Activated CD4-positive, alpha-beta T cell treated with anti-CD3 and anti-CD28 coated beads for 36 hours (primary cell): ENCODE measurements around the gene PIGM. TPM values are rescaled to one million over a fixed set of nuclear protein-coding genes. Genes with fewer than 3 reads are reported as not detected.
"Not testable (repeated sequence)": the region's sequence is repeated elsewhere in the genome, so short reads cannot be mapped to it uniquely, and the experiment has no call there.

Experiments
- ATAC-seq: fragments of 200-7000 bp; cut with Tn5 transposase; one replicate; pipeline ENCODE4 v1.10.0; 2021; ENCODE audit warnings: mild to moderate bottlenecking, moderate library complexity
- CTCF ChIA-PET: fragments of 350-600 bp; sonication (Branson Sonifier 250); formaldehyde crosslinking; loops from one replicate; lab custom pipeline; 2021; ENCODE audit warnings: antibody characterized with exemption; lab: Charles Lee
- POLR2A ChIA-PET: fragments of 350-600 bp; sonication (Branson Sonifier 250); formaldehyde crosslinking; loops from one replicate; lab custom pipeline; 2021; ENCODE audit warnings: antibody characterized with exemption, inconsistent platforms; lab: Charles Lee
- DNase-seq: peaks from one replicate; pipeline ENCODE4 v3.0.0-alpha.2; 2020
- H3K27ac Mint-ChIP-seq: one replicate; pipeline ENCODE4 v1.8.0; 2021; ENCODE audit warnings: mixed read lengths
- H3K27me3 Mint-ChIP-seq: one replicate; pipeline ENCODE4 v1.8.0; 2021; ENCODE audit warnings: mixed read lengths
- H3K36me3 Mint-ChIP-seq: one replicate; pipeline ENCODE4 v1.8.0; 2021; ENCODE audit warnings: low read depth, mixed read lengths
- H3K4me1 Mint-ChIP-seq: one replicate; pipeline ENCODE4 v1.8.0; 2021; ENCODE audit warnings: mixed read lengths
- H3K4me3 Mint-ChIP-seq: one replicate; pipeline ENCODE4 v1.8.0; 2021; ENCODE audit warnings: mild to moderate bottlenecking, moderate library complexity, mixed read lengths
- H3K9me3 Mint-ChIP-seq: one replicate; pipeline ENCODE4 v1.8.0; 2021; ENCODE audit warnings: low read depth, mixed read lengths
- intact Hi-C, 2 experiments: fragments of 100-400 bp; cut with DNase I in 1 of 2; cut with micrococcal nuclease in 1 of 2; formaldehyde crosslinking; loops; one replicate each; pipeline versions ENCODE4 v1.14.2 to v1.15.1; 2022 to 2024; cut with DNase I, micrococcal nuclease
- total RNA-seq, 2 experiments: library from RNA; stranded (reverse); gene quantifications; one replicate each; pipeline ENCODE4 v1.2.3, GENCODE V29; 2021

Gene PIGM
- total RNA-seq, 2 experiments from 2014 or later = 4.3 to 4.7 TPM

- no peak overlapping the region for H3K4me3 Mint-ChIP-seq
- intact Hi-C loops = no loop called here
- H3K4me1 Mint-ChIP-seq = no peaks in the 10 kb centered on the region
- no peak overlapping the region for H3K27ac Mint-ChIP-seq
- H3K27me3 Mint-ChIP-seq = no peaks in the 10 kb centered on the region
- ChIA-PET POLR2A (no interaction called here), CTCF (interaction anchor here (1.4 to 38.5 kb wide), 2 partner anchors 17 to 55 kb away, joined by 3 to 636 read pairs; partner anchors contain the start of genes KCNJ10 and KCNJ9)
- DNase-seq (no peak), ATAC-seq (no peak)
- no peaks in the 10 kb centered on the region for H3K36me3 Mint-ChIP-seq
- H3K9me3 Mint-ChIP-seq = no peaks in the 10 kb centered on the region
Measured at GRCh38 chr1:160061369-160062229, 29.8 kb upstream of the PIGM start.

DNA sequence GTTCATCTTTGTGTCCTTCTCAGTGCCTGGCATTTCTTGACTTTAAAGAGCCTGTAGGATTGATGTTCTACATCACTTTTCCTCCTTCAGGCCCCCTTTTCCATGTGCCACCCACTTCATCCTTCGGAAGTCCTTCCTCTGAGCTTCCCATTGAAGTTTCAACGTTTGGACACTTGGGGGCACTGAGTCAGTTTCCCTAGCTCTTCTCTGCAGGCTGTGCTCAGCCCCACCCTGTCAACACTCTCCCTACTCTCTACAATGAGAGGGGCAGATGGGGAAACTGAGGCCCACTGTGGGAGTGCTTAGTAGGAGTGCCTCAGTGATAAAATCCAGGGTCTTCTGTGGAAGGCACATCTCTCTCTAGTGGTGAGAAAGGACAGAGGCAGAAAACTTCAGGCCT, 26.3 kb upstream of the PIGM start:
- ChIA-PET CTCF (interaction anchor here (1.4 to 38.5 kb wide), 2 partner anchors 12 to 20 kb away, joined by 7 to 636 read pairs; partner anchors contain the start of genes KCNJ10 and KCNJ9), POLR2A (no interaction called here)
- H3K36me3 Mint-ChIP-seq = no peaks in the 10 kb centered on the region
- H3K4me1 Mint-ChIP-seq = no peaks in the 10 kb centered on the region
- DNase-seq (no peak), ATAC-seq (no peak)
- peaks cover 5% of the 10 kb centered on the region for H3K27me3 Mint-ChIP-seq
- H3K27ac Mint-ChIP-seq = no peak overlapping the region
- intact Hi-C loops = no loop called here
- H3K9me3 Mint-ChIP-seq = no peaks in the 10 kb centered on the region
- no peak overlapping the region for H3K4me3 Mint-ChIP-seq

GRCh38 chr1:160056648-160057169, 24.9 kb upstream of the PIGM start:
- intact Hi-C loops = no loop called here
- Mint-ChIP-seq H3K9me3 (no peaks in the 10 kb centered on the region), H3K4me1 (no peaks in the 10 kb centered on the region), H3K27me3 (peaks cover 10% of the 10 kb centered on the region), H3K36me3 (no peaks in the 10 kb centered on the region), H3K27ac (no peak overlapping the region), H3K4me3 (no peak overlapping the region)
- ChIA-PET CTCF (interaction anchor here (0.6 to 38.5 kb wide), 3 partner anchors 10 to 27 kb away, joined by 3 to 636 read pairs (median 7); partner anchors contain the start of genes KCNJ10 and KCNJ9), POLR2A (no interaction called here)
- DNase-seq (no peak), ATAC-seq (peak; percentile 58)

GRCh38 chr1:160053548-160054365, 22.0 kb upstream of the PIGM start:
- Mint-ChIP-seq H3K36me3 (no peaks in the 10 kb centered on the region), H3K4me1 (no peaks in the 10 kb centered on the region), H3K27me3 (peaks cover 14% of the 10 kb centered on the region), H3K9me3 (no peaks in the 10 kb centered on the region), H3K27ac (no peak overlapping the region), H3K4me3 (no peak overlapping the region)
- ChIA-PET CTCF (interaction anchor here (2.7 to 38.5 kb wide), 2 partner anchors 8 to 25 kb away, joined by 12 to 636 read pairs; partner anchors contain the start of genes KCNJ10 and KCNJ9), POLR2A (interaction anchor here (0.6 kb wide), 2 partner anchors 20 to 216 kb away, joined by 4 to 10 read pairs; no protein-coding TSS in a partner anchor)
- no peak for DNase-seq
- ATAC-seq = no peak
- intact Hi-C loops = no loop called here

- DNase-seq (no peak), ATAC-seq (no peak)
- Mint-ChIP-seq H3K4me1 (no peaks in the 10 kb centered on the region), H3K4me3 (no peak overlapping the region), H3K9me3 (no peaks in the 10 kb centered on the region), H3K27ac (no peak overlapping the region), H3K36me3 (no peaks in the 10 kb centered on the region), H3K27me3 (peaks cover 16% of the 10 kb centered on the region)
- POLR2A ChIA-PET = no interaction called here
- CTCF ChIA-PET = interaction anchor here (38.5 kb wide), 1 partner anchor 26 kb away, joined by 636 read pairs; the partner anchor contains the start of genes KCNJ10 and KCNJ9
- intact Hi-C loops = no loop called here
Measured at GRCh38 chr1:160052936-160053335, 21.1 kb upstream of the PIGM start.

DNA sequence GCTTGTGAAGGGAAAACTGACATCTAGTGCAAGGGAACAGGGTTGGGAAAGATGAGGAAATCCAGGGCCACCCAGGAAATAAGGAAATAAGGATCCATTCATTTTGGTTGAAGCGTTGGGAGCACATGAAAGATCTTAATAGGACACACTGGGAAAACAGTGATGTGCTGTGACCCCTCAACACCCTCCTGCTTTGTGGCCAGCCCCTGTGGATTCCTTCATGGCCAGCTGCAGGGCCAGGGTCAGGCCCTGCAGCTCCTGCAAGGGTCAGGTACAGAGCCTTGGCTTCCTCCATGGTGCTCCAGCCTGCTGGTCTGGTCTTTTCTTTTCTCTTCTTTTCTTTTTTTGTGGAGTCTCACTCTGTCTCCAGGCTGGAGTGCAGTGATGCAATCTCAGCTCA, 18.8 kb upstream of the PIGM start:
- peaks cover 12% of the 10 kb centered on the region for H3K4me1 Mint-ChIP-seq
- POLR2A ChIA-PET = no interaction called here
- H3K27ac Mint-ChIP-seq = no peak overlapping the region
- no peaks in the 10 kb centered on the region for H3K36me3 Mint-ChIP-seq
- H3K9me3 Mint-ChIP-seq = no peaks in the 10 kb centered on the region
- CTCF ChIA-PET = interaction anchor here (0.7 to 38.5 kb wide), 4 partner anchors 9 to 121 kb away, joined by 3 to 636 read pairs (median 3); partner anchors contain the start of genes KCNJ10 and KCNJ9
- intact Hi-C loops = no loop called here
- DNase-seq = no peak
- ATAC-seq = no peak
- H3K4me3 Mint-ChIP-seq = no peak overlapping the region
- peaks cover 18% of the 10 kb centered on the region for H3K27me3 Mint-ChIP-seq

DNA sequence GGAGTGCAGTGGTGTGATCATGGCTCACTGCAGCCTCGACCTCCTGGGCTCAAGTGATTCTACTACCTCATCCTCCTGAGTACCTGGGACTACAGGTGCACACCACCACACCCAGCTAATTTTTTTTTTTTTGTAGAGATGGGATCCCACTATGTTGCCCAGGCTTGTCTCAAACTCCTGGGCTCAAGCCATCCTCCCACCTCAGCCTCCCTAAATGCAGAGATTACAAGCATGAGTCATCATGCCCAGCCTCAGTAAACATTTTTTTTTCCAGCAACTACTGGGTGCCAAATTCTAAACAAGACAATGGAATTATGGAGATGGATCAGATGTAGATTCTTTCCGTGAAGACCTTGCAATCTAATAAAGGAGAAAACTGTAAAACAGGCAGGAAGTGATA, 18.4 kb upstream of the PIGM start:
- DNase-seq, H3K36me3 Mint-ChIP-seq, H3K27ac Mint-ChIP-seq, ATAC-seq, POLR2A ChIA-PET, H3K9me3 Mint-ChIP-seq, H3K4me3 Mint-ChIP-seq, intact Hi-C loops: not testable (repeated sequence)
- Mint-ChIP-seq H3K27me3 (peaks cover 18% of the 10 kb centered on the region), H3K4me1 (peaks cover 12% of the 10 kb centered on the region)
- CTCF ChIA-PET = interaction anchor here (0.7 to 38.5 kb wide), 4 partner anchors 9 to 121 kb away, joined by 3 to 636 read pairs (median 3); partner anchors contain the start of genes KCNJ10 and KCNJ9

GRCh38 chr1:160049101-160049500, 17.3 kb upstream of the PIGM start:
- POLR2A ChIA-PET = no interaction called here
- intact Hi-C loops = no loop called here
- peaks cover 12% of the 10 kb centered on the region for H3K4me1 Mint-ChIP-seq

DNA sequence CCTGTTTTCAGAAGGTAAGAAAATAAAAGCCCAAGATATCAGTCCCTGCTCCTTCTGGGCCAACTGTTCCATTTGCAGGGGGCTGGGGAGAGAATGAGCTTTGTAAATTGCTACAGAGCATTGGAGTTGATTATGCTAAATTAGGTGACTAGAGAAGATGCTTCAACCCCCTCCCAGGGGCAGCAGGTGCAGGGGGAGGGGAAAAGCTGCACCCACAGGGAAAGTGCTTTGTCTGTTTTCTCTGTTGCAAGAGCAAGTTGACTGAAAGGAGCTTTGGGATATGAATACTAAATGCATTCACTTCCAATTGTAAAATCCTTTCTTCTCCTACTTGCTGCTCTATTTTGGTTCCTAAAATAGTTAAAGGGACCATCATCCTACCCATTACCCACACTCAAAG, 16.5 kb upstream of the PIGM start:
- Mint-ChIP-seq H3K9me3 (no peaks in the 10 kb centered on the region), H3K27ac (no peak overlapping the region), H3K27me3 (peaks cover 18% of the 10 kb centered on the region), H3K4me3 (no peak overlapping the region), H3K4me1 (peaks cover 12% of the 10 kb centered on the region), H3K36me3 (no peaks in the 10 kb centered on the region)
- POLR2A ChIA-PET = no interaction called here
- CTCF ChIA-PET = interaction anchor here (0.6 to 38.5 kb wide), 4 partner anchors 10 to 204 kb away, joined by 3 to 636 read pairs (median 3); partner anchors contain the start of genes KCNJ10 and KCNJ9
- DNase-seq (no peak), ATAC-seq (no peak)
- intact Hi-C loops = no loop called here

More at GRCh38 chr1:160049101-160049500, 17.3 kb upstream of the PIGM start:
- ATAC-seq = no peak
- H3K27ac Mint-ChIP-seq = no peak overlapping the region
- peaks cover 18% of the 10 kb centered on the region for H3K27me3 Mint-ChIP-seq
- no peak overlapping the region for H3K4me3 Mint-ChIP-seq
- no peaks in the 10 kb centered on the region for H3K36me3 Mint-ChIP-seq
- CTCF ChIA-PET = interaction anchor here (1.1 to 38.5 kb wide), 2 partner anchors 15 to 29 kb away, joined by 3 to 636 read pairs; partner anchors contain the start of genes KCNJ10 and KCNJ9
- H3K9me3 Mint-ChIP-seq = no peaks in the 10 kb centered on the region
- no peak for DNase-seq

- intact Hi-C loops = loop anchor here in 1 of 2 experiments (2.0 kb wide), 1 partner anchor 31 kb away; no protein-coding TSS in a partner anchor
- H3K36me3 Mint-ChIP-seq = no peaks in the 10 kb centered on the region
- POLR2A ChIA-PET = no interaction called here
- CTCF ChIA-PET = interaction anchor here (0.5 to 38.5 kb wide), 26 partner anchors 8 to 768 kb away, joined by 3 to 636 read pairs (median 4); partner anchors contain the start of genes KCNJ10, KCNJ9, PEX19 and PIGM
- H3K27me3 Mint-ChIP-seq = peaks cover 17% of the 10 kb centered on the region
- H3K27ac Mint-ChIP-seq = peak overlapping the region; percentile 81
- peaks cover 12% of the 10 kb centered on the region for H3K4me1 Mint-ChIP-seq
- ATAC-seq (no peak), DNase-seq (no peak)
- H3K4me3 Mint-ChIP-seq = peak overlapping the region; percentile 55
- H3K9me3 Mint-ChIP-seq = no peaks in the 10 kb centered on the region
Measured at GRCh38 chr1:160047111-160047991, 15.6 kb upstream of the PIGM start.
